Parathyroid adenoma (tissue), 2 donors: ENCODE results near the gene PRKRIP1.

Experiments
- H2AFZ ChIP-seq: fragments of 300-600 bp; sonication (generic); one replicate; pipeline ENCODE4 v1.7.0; 2017; ENCODE audit warnings: antibody characterized with exemption, mild to moderate bottlenecking
- H3K27ac ChIP-seq: fragments of 300-600 bp; sonication (generic); one replicate; pipeline ENCODE4 v1.7.0; 2017
- H3K27me3 ChIP-seq: fragments of 300-600 bp; sonication (generic); one replicate; pipeline ENCODE4 v1.7.0; 2017; ENCODE audit warnings: low read length; ENCODE audit not compliant: control insufficient read depth, insufficient read depth
- H3K36me3 ChIP-seq: fragments of 300-600 bp; sonication (generic); one replicate; pipeline ENCODE4 v1.7.0; 2017; ENCODE audit warnings: low read length; ENCODE audit not compliant: control insufficient read depth, insufficient read depth
- H3K4me1 ChIP-seq: fragments of 300-600 bp; sonication (generic); one replicate; pipeline ENCODE4 v1.7.0; 2017; ENCODE audit warnings: control low read depth
- H3K4me2 ChIP-seq: fragments of 300-600 bp; sonication (generic); one replicate; pipeline ENCODE4 v1.7.0; 2017; ENCODE audit warnings: low read length
- H3K4me3 ChIP-seq: fragments of 300-600 bp; sonication (generic); one replicate; pipeline ENCODE4 v1.7.0; 2017; ENCODE audit warnings: low read depth, low read length
- H3K79me2 ChIP-seq: fragments of 300-600 bp; sonication (generic); one replicate; pipeline ENCODE4 v1.7.0; 2017; ENCODE audit warnings: control low read depth
- H3K9ac ChIP-seq: fragments of 300-600 bp; sonication (generic); one replicate; pipeline ENCODE4 v1.7.0; 2017; ENCODE audit warnings: mild to moderate bottlenecking
- H3K9me3 ChIP-seq: fragments of 300-600 bp; sonication (generic); one replicate; pipeline ENCODE4 v1.7.0; 2017; ENCODE audit warnings: low read length; ENCODE audit not compliant: control insufficient read depth
- TF ChIP-seq, protein P1 (sequence below): fragments of 300-600 bp; sonication (generic); IDR thresholded peaks from one replicate; pipeline ENCODE4 v1.7.0; 2017; ENCODE audit warnings: antibody characterized with exemption, mild to moderate bottlenecking
- donor health status: primary hyperparathyroidism.

The PRKRIP1 gene

DNA sequence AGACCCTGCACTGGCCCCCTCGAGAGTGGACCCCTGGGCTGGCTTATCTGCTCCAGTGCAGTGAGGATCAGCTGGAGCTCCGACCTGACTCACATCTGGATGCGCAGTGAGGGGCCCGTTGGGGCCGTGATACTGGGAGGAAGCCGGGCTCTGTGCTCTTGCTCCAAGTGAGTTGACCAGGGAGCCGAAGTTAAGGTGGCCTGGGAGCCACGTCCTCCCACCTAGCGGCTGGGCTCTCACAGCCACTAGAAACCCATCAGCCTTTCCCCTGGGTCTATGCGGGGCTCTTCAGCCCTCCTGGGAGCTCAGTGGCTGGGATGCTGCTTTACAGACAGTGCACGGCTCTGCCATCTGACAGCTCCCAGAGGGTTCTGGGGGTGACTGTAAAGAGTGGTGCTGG is 59.4 kb downstream of the PRKRIP1 start:
- H3K9me3 ChIP-seq = no peaks in the 10 kb centered on the region
- no peak overlapping the region for H3K27ac ChIP-seq
- H3K4me2 ChIP-seq = no peak overlapping the region
- H2AFZ ChIP-seq = no peak overlapping the region
- H3K4me1 ChIP-seq = no peaks in the 10 kb centered on the region
- no peaks in the 10 kb centered on the region for H3K79me2 ChIP-seq
- no peaks in the 10 kb centered on the region for H3K36me3 ChIP-seq
- TF ChIP-seq, protein P1, sequence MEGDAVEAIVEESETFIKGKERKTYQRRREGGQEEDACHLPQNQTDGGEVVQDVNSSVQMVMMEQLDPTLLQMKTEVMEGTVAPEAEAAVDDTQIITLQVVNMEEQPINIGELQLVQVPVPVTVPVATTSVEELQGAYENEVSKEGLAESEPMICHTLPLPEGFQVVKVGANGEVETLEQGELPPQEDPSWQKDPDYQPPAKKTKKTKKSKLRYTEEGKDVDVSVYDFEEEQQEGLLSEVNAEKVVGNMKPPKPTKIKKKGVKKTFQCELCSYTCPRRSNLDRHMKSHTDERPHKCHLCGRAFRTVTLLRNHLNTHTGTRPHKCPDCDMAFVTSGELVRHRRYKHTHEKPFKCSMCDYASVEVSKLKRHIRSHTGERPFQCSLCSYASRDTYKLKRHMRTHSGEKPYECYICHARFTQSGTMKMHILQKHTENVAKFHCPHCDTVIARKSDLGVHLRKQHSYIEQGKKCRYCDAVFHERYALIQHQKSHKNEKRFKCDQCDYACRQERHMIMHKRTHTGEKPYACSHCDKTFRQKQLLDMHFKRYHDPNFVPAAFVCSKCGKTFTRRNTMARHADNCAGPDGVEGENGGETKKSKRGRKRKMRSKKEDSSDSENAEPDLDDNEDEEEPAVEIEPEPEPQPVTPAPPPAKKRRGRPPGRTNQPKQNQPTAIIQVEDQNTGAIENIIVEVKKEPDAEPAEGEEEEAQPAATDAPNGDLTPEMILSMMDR = no peak
- no peak overlapping the region for H3K4me3 ChIP-seq
- H3K9ac ChIP-seq = no peak overlapping the region
- H3K27me3 ChIP-seq = no peaks in the 10 kb centered on the region

DNA sequence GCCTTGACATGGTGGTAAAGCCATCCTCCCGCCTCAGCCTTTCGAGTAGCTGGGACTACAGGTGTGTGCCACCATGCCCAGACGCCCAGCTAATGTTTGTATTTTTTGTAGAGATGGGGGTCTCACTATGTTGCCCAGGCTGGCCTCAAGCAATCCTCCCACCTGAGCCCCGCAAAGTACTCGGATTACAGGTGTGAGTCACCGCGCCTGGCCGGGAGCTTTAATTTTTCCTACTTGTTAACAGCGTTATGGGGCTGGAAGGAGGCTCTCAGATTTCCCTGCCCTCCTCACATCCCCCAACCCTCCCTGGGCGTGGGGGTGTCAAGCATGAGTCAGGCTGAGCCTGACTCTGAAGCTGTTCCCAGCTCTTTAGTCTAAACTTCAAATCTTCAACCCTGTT is 60.2 kb downstream of the PRKRIP1 start:
- Histone ChIP-seq H3K27ac (no peak overlapping the region), H3K36me3 (no peaks in the 10 kb centered on the region)
- TF ChIP-seq, protein P1 = no peak

DNA sequence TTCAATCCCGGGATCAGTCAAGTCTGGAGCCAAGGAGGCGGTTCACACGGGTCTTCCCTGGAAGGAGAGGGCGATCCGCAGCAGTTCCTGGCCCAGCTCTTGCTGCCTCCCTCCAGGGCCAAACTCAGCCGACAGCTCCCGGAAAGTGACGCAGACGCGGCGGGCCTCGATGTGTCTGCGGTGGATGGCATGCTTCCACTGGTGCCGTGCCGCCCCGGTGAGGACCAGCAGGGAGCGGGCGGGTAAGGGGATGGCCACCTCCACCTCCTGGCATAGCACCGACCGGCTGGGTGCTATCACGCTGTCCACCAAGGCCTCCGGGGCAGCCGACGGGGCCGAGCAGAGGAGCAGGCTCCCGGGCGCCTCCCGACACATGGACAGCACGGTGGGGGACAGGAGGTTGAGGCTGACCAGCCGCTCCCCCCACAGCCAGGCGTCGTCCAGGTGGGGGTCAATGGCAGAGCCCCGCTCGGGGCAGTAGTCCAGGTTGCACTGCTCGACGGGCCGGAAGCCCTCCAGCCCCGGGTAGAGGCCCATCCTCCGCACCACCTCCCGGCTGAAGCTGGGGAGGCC is 61.3 kb downstream of the PRKRIP1 start:
- Histone ChIP-seq H2AFZ (no peak overlapping the region), H3K79me2 (peaks cover 3% of the 10 kb centered on the region), H3K9me3 (no peaks in the 10 kb centered on the region), H3K4me1 (no peaks in the 10 kb centered on the region), H3K4me2 (no peak overlapping the region), H3K27ac (no peak overlapping the region), H3K27me3 (no peaks in the 10 kb centered on the region), H3K36me3 (no peaks in the 10 kb centered on the region), H3K9ac (no peak overlapping the region), H3K4me3 (no peak overlapping the region)
- TF ChIP-seq, protein P1 = no peak

More for the DNA sequence above, 60.2 kb downstream of the PRKRIP1 start:
- Histone ChIP-seq H3K4me1 (no peaks in the 10 kb centered on the region), H3K4me2 (no peak overlapping the region), H3K79me2 (no peaks in the 10 kb centered on the region), H3K4me3 (no peak overlapping the region), H2AFZ (no peak overlapping the region), H3K9me3 (no peaks in the 10 kb centered on the region), H3K9ac (no peak overlapping the region), H3K27me3 (no peaks in the 10 kb centered on the region)

DNA sequence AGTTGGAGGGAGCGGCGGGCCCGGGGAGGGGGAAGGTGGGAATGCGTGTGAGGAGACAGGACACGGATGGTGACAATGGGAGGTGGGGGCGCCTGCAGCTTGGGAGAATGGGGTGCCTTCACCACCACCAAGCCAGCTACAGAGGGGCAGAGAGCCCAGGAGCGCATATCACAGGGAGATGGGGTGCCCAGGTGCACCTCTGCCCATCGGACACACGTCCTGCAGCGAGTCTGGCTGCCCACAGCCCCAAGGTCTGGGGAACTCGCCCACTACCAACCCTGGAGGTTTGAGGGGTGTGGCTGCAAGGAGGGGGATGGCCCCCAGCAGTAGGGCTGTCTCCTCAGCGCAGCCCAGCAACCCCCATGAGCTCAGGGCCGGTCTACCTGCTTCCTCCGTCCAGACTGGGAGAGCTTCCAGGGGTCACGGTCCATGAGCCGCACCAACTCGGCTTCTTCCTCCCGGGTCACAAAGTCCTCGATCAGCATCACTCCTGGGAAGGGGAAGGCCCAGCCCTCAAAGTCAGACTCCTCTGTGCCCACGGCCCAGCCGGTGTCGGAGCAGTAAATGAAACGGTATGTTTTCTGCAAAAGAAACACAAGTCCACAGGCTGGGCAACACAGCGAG is 63.2 kb downstream of the PRKRIP1 start:
- no peak overlapping the region for H3K4me2 ChIP-seq
- H3K9ac ChIP-seq = no peak overlapping the region

More for the DNA sequence above, 63.2 kb downstream of the PRKRIP1 start:
- TF ChIP-seq, protein P1 = no peak
- no peaks in the 10 kb centered on the region for H3K27me3 ChIP-seq
- no peak overlapping the region for H3K27ac ChIP-seq
- H3K4me1 ChIP-seq = peaks cover 6% of the 10 kb centered on the region
- H3K9me3 ChIP-seq = no peaks in the 10 kb centered on the region
- no peaks in the 10 kb centered on the region for H3K36me3 ChIP-seq
- no peak overlapping the region for H2AFZ ChIP-seq
- H3K79me2 ChIP-seq = peaks cover 17% of the 10 kb centered on the region
- no peak overlapping the region for H3K4me3 ChIP-seq
